HG02884 (cell line): ENCODE results near the gene DPP10.
"Not testable (repeated sequence)": the region's sequence is repeated elsewhere in the genome, so short reads cannot be mapped to it uniquely, and the experiment has no call there.

ENCODE experiments used
- ATAC-seq: cut with Tn5 transposase; IDR thresholded peaks from one replicate; pipeline ENCODE4 v1.9.1; 2021; ENCODE audit warnings: mild to moderate bottlenecking, moderate library complexity; ENCODE audit not compliant: unreplicated experiment

The DPP10 gene

GRCh38 chr2:114442510-114442909 is at the start of gene DPP10:
Gene DPP10, plus strand, starts transcription at chr2:114442641.
- no peak for ATAC-seq

GRCh38 chr2:114400890-114401289 is 41.6 kb upstream of the DPP10 start:
- no peak for ATAC-seq

DNA sequence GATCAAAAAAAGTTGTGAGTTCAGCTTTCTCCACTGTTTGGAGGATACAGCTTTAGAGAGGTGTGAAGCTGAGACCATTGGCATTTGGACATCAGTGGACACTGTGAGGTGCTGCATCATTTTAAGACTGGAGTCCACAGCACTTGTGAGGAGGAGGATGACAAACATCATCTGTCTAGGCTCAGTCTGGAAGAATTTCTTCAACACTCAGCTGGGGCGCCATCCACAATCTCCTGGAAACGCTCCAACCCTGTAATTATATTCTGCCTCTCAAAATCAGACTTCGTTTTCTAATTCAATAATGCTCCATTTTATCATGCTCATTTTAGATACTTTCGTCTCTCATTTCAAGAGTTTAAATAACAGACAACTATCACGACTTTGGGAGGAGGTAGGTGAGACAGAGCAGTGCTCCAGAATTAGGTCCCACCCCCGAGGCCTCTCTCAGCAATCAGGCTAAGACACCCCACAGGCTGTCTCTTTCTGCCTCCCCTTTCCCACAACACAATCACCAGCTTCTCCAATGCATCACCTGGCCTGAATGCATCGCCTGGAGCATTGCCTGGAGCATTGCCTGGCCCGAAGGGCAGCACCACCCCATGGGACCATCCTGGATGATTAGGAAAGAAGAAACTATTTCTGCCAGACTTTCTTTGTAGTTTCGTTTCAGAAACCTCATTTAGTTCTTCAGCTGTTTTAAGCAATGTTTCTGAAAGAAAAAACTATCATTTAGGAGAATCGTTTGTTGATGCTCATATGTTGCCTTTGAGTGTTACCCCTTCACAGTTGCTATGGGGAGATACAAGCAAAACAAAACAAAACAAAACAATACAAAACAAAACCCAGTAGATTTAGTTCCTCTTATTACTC is 37.0 kb upstream of the DPP10 start:
- ATAC-seq, result no peak

DNA sequence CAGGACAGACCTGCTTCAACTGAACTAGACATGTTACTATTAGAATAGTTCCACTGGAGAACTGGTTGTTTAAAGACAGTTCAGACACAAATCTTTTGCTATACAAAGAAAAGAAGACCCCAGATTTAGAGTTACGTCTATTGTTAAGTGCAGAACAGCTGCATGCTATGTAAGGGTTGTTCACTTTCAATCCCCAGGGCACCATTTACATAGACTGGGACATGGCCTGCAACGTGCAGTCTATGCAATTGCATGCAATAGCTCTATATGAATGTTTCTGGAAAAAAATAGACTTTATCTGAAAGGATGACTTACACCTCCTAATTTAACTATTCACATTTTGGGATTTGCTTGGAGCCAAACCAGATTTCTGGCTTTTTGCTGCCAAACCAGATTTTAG is 36.1 kb upstream of the DPP10 start:
- no peak for ATAC-seq

DNA sequence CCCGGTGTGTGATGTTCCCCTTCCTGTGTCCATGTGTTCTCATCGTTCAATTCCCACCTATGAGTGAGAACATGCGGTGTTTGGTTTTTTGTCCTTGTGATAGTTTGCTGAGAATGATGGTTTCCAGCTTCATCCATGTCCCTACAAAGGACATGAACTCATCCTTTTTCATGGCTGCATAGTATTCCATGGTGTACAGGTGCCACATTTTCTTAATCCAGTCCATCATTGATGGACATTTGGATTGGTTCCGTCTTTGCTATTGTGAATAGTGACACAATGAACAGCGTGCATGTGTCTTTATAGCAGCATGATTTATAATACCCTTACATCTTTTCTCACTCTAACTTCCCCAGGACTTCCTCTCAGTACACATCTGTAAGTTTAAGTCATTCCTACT is 35.1 kb upstream of the DPP10 start:
- ATAC-seq, result not testable (repeated sequence)

DNA sequence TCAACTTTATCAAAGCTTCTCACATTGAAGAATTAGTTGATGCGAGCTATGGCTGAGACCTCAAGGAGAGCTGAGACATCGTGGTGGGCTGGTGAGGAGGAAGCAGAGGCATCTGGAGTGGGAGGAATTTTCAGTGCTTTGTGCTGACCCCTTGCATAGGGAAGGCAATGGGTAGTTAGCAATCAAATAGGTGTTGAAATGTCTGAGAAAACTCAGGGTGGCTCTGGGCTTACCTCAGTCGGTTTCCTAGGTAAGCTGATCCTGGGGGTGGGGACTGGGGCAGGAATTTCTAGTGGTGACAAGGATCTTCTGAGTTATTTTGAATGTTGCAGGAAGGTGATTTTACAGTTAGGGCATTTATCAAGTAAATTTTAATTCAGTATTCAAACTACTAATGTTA is 20.7 kb upstream of the DPP10 start:
- ATAC-seq, result no peak

GRCh38 chr2:114424699-114425098 is 17.7 kb upstream of the DPP10 start:
- ATAC-seq, result no peak

DNA sequence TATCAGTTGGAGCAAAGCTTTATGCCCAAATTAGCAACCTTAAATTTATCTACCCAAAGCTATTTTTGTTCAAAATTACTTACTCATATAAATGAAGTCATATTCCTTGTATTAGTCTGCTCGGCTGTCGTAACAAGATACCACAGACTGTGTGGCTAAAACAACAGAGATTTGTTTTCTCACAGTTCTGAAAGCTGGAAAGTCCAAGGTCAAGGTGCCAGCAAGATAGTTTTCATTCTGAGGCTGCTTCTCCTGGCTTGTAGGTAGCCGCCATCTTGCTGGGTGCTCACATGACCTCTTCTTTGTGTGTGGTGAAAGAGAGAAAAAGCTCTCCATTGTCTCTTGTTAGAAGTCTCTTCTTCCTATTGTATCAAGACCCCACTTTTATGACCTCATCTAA is 15.7 kb upstream of the DPP10 start:
- ATAC-seq, result no peak

DNA sequence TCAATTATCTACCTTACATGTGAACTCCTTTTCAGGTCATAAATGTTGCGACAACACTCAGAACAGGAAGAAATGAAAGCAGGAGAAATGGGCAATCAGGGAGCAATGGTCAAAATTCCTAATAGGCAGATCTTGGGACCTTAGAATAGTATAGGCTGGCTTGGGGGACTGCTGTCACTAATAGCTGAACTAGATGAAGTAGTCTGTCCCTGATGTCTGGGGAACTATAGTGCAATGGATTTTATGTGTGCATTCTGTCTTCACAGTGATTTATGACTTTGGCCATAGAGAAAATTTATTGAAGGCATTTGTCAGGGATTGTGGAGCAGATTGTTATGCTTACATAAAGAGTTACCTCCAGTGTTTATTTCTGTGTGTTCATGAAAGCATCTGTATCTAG is 6.1 kb upstream of the DPP10 start:
- no peak for ATAC-seq

DNA sequence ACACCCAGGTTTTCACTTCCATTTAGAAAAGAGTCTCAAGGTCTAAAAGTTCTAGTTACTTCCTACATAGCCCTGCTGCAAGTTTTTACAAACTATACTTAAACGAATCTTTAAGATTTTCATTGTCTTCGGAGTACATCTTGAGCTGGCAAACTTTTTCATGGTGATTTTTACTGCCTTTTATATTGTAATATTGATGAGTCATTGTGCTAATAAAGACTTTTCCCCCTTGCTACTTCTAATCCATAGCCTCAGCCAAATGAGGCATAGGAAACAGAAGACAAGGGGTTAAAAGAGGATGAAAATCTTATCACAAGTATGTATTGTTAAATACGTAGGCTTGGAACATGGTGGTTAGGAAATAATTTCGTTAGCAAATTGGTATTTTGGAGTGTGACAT is 4.1 kb downstream of the DPP10 start:
- no peak for ATAC-seq

- ATAC-seq, result no peak
Observed at GRCh38 chr2:114450639-114451038, 8.2 kb downstream of the DPP10 start.

DNA sequence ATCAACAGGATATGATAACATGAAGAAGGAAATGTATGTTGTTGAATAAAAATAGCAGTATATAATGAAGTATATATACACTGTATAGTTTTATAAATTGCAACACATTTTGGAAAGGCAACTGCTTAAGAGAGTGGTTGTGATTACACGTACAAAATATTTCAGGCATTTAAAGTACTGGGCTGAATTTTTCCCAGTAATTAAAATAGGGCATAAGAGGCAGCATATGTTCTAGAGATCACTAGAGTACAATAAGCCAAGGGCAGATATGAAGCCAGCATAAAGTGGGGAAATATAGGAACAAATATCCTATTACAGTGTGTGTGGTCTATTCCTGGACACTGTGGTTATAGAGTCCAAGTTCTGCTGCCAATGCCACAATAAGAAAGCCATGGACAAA is 14.1 kb downstream of the DPP10 start:
- ATAC-seq, result no peak

DNA sequence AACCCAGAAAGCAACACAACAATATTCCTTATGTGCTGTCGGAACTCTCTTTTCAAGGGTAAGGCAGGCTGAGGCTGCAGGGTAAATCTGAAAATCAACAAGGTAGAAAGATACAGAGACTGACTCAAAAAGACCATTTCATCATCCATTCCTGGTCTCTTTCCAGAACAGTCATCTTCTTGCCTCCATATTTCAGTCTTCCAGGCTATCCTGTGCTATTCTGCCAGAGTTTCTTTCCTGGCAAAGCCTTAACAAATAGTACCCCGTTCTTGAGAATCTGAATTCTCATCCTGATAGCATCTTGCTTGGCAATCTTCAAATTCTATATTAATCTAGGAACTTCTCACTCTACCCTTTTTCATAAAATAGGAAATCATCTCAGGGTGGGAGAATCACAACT is 15.5 kb downstream of the DPP10 start:
- no peak for ATAC-seq

- no peak for ATAC-seq
Observed at GRCh38 chr2:114461116-114461515, 18.7 kb downstream of the DPP10 start.

- no peak for ATAC-seq
Observed at GRCh38 chr2:114464961-114465706, 22.7 kb downstream of the DPP10 start.

DNA sequence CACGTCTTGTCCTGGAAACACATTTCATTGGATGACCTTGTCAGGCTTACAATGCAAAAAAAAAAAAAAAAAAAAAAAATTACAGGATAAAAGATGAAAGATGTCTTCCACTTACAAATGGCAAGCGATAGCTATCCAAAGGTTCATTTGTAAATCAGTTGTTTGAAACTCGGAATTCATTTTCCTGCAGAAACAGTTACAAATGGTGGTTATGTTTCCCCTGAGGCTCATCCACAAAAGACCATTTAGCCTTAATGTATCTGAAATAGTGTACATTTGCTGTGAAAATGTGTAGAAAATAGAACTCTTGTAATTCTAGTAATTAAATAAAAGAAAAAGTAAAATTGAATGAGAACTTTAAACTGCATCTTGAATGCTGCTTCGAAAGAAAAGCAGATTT is 25.9 kb downstream of the DPP10 start:
- no peak for ATAC-seq

DNA sequence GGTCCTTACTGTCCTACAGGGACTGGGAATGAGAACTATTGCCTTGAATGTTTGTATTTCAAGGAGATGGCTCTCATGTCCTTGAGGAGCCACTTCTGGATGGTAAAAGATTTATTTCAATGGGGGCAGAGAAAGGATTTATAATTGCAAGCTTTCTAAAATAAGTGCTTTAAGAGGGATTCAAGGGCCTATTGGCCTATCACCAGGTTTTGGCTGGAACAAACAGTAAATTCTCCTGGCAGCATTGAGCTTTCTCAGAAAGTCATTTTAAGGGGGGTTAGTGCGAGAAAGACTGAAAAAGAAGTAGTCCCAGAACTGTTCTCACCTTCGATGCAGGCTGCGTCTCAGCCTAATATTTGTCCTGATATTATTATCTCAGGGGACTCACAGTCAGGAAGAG is 29.8 kb downstream of the DPP10 start:
- ATAC-seq, result no peak

GRCh38 chr2:114472726-114473125 is 30.3 kb downstream of the DPP10 start:
- ATAC-seq, result no peak

- ATAC-seq, result no peak
Observed at GRCh38 chr2:114488841-114489530, 46.5 kb downstream of the DPP10 start.

GRCh38 chr2:114495046-114495445 is 52.6 kb downstream of the DPP10 start:
- ATAC-seq, result no peak

GRCh38 chr2:114496959-114497358 is 54.5 kb downstream of the DPP10 start:
- ATAC-seq, result no peak

DNA sequence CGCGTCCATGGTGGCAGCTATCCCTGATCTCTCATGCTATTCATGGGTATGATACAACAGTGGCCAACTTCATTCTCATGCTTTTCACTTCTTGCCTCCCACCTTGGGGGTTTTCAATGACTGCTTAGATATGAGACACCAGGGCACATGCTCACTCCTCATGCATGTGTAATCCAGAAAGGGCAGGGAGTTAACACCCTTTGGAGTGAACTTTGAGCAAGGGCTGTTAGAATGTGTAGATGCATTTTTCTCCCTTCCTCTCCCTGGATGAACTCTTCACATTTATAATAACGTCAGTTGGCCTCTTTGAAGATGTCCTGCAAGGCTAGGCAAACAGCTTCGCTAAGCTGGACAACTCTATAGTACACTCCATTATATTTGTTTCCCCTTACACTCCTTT is 56.7 kb downstream of the DPP10 start:
- no peak for ATAC-seq
